ENCODE results near the gene ARPP21. TPM values are rescaled to one million over a fixed set of nuclear protein-coding genes. Genes with fewer than 3 reads are reported as not detected.

ARPP21 gene
- polyA plus RNA-seq, 2 donors: 0.01 TPM; not detected in 1

- Histone ChIP-seq H3K27ac (ENCODE audit: low read depth in 2 of 2, low read length in 1 of 2) (no peak overlapping the region), H3K9me3 (ENCODE audit: control insufficient read depth in 2 of 2, insufficient read depth in 1 of 2, low read depth in 1 of 2, low read length in 1 of 2) (no peaks in the 10 kb centered on the region), H3K36me3 (ENCODE audit: control insufficient read depth in 2 of 2, insufficient read depth in 2 of 2, low read length in 1 of 2) (no peaks in the 10 kb centered on the region), H3K4me3 (ENCODE audit: low read depth in 1 of 2, low read length in 2 of 2) (no peak overlapping the region), H3K4me1 (ENCODE audit: control insufficient read depth in 2 of 2, insufficient read depth in 2 of 2, low read length in 1 of 2) (peaks cover 3% of the 10 kb centered on the region in 2 donors), H3K27me3 (ENCODE audit: control insufficient read depth in 1 of 2, insufficient read depth in 2 of 2, low read length in 2 of 2) (no peaks in the 10 kb centered on the region)
- 75 to 84% methylated on average over 1 of the region's 1 CpG for WGBS, 2 donors
These were observed 27.6 kb downstream of the ARPP21 start for GRCh38 chr3:35666888-35667287.

- Histone ChIP-seq H3K4me3 (ENCODE audit: low read depth in 1 of 2, low read length in 2 of 2) (no peak overlapping the region), H3K4me1 (ENCODE audit: control insufficient read depth in 2 of 2, insufficient read depth in 2 of 2, low read length in 1 of 2) (no peaks in the 10 kb centered on the region), H3K36me3 (ENCODE audit: control insufficient read depth in 2 of 2, insufficient read depth in 2 of 2, low read length in 1 of 2) (no peaks in the 10 kb centered on the region), H3K27me3 (ENCODE audit: control insufficient read depth in 1 of 2, insufficient read depth in 2 of 2, low read length in 2 of 2) (no peaks in the 10 kb centered on the region), H3K27ac (ENCODE audit: low read depth in 2 of 2, low read length in 1 of 2) (no peak overlapping the region), H3K9me3 (ENCODE audit: control insufficient read depth in 2 of 2, insufficient read depth in 1 of 2, low read depth in 1 of 2, low read length in 1 of 2) (no peaks in the 10 kb centered on the region)
- WGBS, 2 donors: 81 to 86% methylated on average over 9 of the region's 9 CpGs
These were observed 31.2 kb downstream of the ARPP21 start for GRCh38 chr3:35670408-35670965.

GRCh38 chr3:35671483-35671882 is 32.2 kb downstream of the ARPP21 start:
- Histone ChIP-seq H3K36me3 (ENCODE audit: control insufficient read depth in 2 of 2, insufficient read depth in 2 of 2, low read length in 1 of 2) (no peaks in the 10 kb centered on the region), H3K27me3 (ENCODE audit: control insufficient read depth in 1 of 2, insufficient read depth in 2 of 2, low read length in 2 of 2) (no peaks in the 10 kb centered on the region), H3K4me3 (ENCODE audit: low read depth in 1 of 2, low read length in 2 of 2) (no peak overlapping the region), H3K4me1 (ENCODE audit: control insufficient read depth in 2 of 2, insufficient read depth in 2 of 2, low read length in 1 of 2) (no peaks in the 10 kb centered on the region), H3K27ac (ENCODE audit: low read depth in 2 of 2, low read length in 1 of 2) (no peak overlapping the region), H3K9me3 (ENCODE audit: control insufficient read depth in 2 of 2, insufficient read depth in 1 of 2, low read depth in 1 of 2, low read length in 1 of 2) (no peaks in the 10 kb centered on the region)
- WGBS, 2 donors: 64% methylated on average over 2 of the region's 2 CpGs

- no peaks in the 10 kb centered on the region for H3K9me3 ChIP-seq (ENCODE audit: control insufficient read depth in 2 of 2, insufficient read depth in 1 of 2, low read depth in 1 of 2, low read length in 1 of 2)
- H3K36me3 ChIP-seq (ENCODE audit: control insufficient read depth in 2 of 2, insufficient read depth in 2 of 2, low read length in 1 of 2): no peaks in the 10 kb centered on the region
- 76 to 81% methylated on average over 3 of the region's 3 CpGs for WGBS, 2 donors
- no peaks in the 10 kb centered on the region for H3K27me3 ChIP-seq (ENCODE audit: control insufficient read depth in 1 of 2, insufficient read depth in 2 of 2, low read length in 2 of 2)
- no peaks in the 10 kb centered on the region for H3K4me1 ChIP-seq (ENCODE audit: control insufficient read depth in 2 of 2, insufficient read depth in 2 of 2, low read length in 1 of 2)
- H3K4me3 ChIP-seq (ENCODE audit: low read depth in 1 of 2, low read length in 2 of 2): no peak overlapping the region
- no peak overlapping the region for H3K27ac ChIP-seq (ENCODE audit: low read depth in 2 of 2, low read length in 1 of 2)
These were observed 33.7 kb downstream of the ARPP21 start for GRCh38 chr3:35673017-35673416.

DNA sequence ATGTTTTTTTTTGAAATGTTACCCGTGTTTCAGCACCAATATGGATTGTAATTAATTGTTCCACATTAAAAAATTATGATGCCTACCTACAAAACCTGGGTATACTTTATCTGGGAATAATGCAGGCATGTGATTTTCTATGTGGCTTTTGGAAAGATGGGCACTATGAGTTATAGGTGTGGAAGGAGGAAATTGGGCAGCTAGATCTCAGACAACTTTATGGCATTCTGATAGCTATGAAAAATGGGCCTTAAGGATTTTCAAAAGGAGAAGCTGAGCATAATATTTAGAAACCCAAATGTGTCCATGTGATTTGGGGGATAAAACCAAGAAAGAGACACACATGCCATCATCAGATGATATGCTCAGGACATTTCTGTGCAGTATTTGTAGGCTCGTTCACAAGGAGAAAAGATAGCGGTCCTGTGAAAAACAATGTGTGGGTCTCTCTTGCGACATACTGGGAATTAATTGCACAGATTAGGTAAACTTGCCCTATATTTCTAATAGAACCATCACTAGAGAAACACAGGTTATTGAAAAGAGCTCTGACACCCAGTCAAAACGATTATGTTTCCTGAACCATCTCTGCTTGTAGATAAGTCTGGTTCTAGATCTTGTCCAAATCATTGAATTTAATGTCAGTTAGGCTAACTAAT is 35.3 kb downstream of the ARPP21 start:
- Histone ChIP-seq H3K9me3 (ENCODE audit: control insufficient read depth in 2 of 2, insufficient read depth in 1 of 2, low read depth in 1 of 2, low read length in 1 of 2) (no peaks in the 10 kb centered on the region), H3K4me1 (ENCODE audit: control insufficient read depth in 2 of 2, insufficient read depth in 2 of 2, low read length in 1 of 2) (no peaks in the 10 kb centered on the region), H3K4me3 (ENCODE audit: low read depth in 1 of 2, low read length in 2 of 2) (no peak overlapping the region), H3K27me3 (ENCODE audit: control insufficient read depth in 1 of 2, insufficient read depth in 2 of 2, low read length in 2 of 2) (no peaks in the 10 kb centered on the region), H3K27ac (ENCODE audit: low read depth in 2 of 2, low read length in 1 of 2) (no peak overlapping the region), H3K36me3 (ENCODE audit: control insufficient read depth in 2 of 2, insufficient read depth in 2 of 2, low read length in 1 of 2) (no peaks in the 10 kb centered on the region)
- WGBS, 2 donors: 80 to 85% methylated on average over 5 of the region's 5 CpGs

DNA sequence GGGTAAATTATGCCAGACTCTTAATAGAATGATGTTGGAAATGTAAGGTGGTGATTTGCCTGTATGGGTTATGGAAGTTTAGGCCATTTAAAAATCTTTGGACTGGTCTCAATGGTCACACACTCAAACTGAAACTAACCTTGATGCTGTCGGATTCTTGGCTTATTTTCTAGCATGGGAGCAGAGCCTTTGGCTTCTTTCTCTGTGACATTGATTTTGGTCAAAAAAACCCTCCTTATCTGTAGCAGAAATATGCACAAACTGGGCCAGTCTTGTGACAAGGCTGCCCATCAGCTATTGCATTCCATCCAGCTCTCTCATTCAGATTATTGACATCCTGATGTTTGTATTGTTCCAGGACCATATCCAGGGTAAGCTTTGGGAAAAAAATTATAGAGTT is 35.9 kb downstream of the ARPP21 start:
- H3K4me3 ChIP-seq (ENCODE audit: low read depth in 1 of 2, low read length in 2 of 2): no peak overlapping the region
- no peaks in the 10 kb centered on the region for H3K9me3 ChIP-seq (ENCODE audit: control insufficient read depth in 2 of 2, insufficient read depth in 1 of 2, low read depth in 1 of 2, low read length in 1 of 2)
- no peak overlapping the region for H3K27ac ChIP-seq (ENCODE audit: low read depth in 2 of 2, low read length in 1 of 2)
- H3K4me1 ChIP-seq (ENCODE audit: control insufficient read depth in 2 of 2, insufficient read depth in 2 of 2, low read length in 1 of 2): no peaks in the 10 kb centered on the region
- 57 to 74% methylated on average over 1 of the region's 1 CpG for WGBS, 2 donors
- H3K36me3 ChIP-seq (ENCODE audit: control insufficient read depth in 2 of 2, insufficient read depth in 2 of 2, low read length in 1 of 2): no peaks in the 10 kb centered on the region
- no peaks in the 10 kb centered on the region for H3K27me3 ChIP-seq (ENCODE audit: control insufficient read depth in 1 of 2, insufficient read depth in 2 of 2, low read length in 2 of 2)

- Histone ChIP-seq H3K27me3 (ENCODE audit: control insufficient read depth in 1 of 2, insufficient read depth in 2 of 2, low read length in 2 of 2) (no peaks in the 10 kb centered on the region), H3K9me3 (ENCODE audit: control insufficient read depth in 2 of 2, insufficient read depth in 1 of 2, low read depth in 1 of 2, low read length in 1 of 2) (no peaks in the 10 kb centered on the region), H3K4me1 (ENCODE audit: control insufficient read depth in 2 of 2, insufficient read depth in 2 of 2, low read length in 1 of 2) (no peaks in the 10 kb centered on the region), H3K36me3 (ENCODE audit: control insufficient read depth in 2 of 2, insufficient read depth in 2 of 2, low read length in 1 of 2) (no peaks in the 10 kb centered on the region), H3K27ac (ENCODE audit: low read depth in 2 of 2, low read length in 1 of 2) (no peak overlapping the region), H3K4me3 (ENCODE audit: low read depth in 1 of 2, low read length in 2 of 2) (no peak overlapping the region)
- 90 to 93% methylated on average over 1 of the region's 1 CpG for WGBS, 2 donors
These were observed 36.3 kb downstream of the ARPP21 start for GRCh38 chr3:35675621-35676020.

DNA sequence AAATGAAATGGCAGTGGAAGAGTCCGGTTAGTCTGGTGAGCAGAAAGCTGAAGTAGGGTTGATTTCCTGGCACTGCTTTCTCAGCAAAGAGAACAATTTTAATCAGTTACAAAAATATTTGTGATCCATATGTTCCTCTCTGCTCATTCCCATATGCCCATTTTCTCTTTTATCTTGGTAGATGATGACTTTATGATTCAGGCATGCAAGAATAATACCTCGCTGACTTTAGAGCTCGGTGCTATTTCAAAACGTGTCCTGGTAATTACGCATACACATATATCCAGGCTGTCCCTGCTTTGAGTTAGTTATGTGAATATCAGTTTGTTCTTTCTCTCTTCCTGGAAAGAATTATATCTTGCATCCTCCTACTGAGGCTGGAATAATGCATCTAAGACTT is 38.5 kb downstream of the ARPP21 start:
- Histone ChIP-seq H3K4me1 (ENCODE audit: control insufficient read depth in 2 of 2, insufficient read depth in 2 of 2, low read length in 1 of 2) (no peaks in the 10 kb centered on the region), H3K27me3 (ENCODE audit: control insufficient read depth in 1 of 2, insufficient read depth in 2 of 2, low read length in 2 of 2) (no peaks in the 10 kb centered on the region), H3K36me3 (ENCODE audit: control insufficient read depth in 2 of 2, insufficient read depth in 2 of 2, low read length in 1 of 2) (no peaks in the 10 kb centered on the region), H3K27ac (ENCODE audit: low read depth in 2 of 2, low read length in 1 of 2) (no peak overlapping the region), H3K4me3 (ENCODE audit: low read depth in 1 of 2, low read length in 2 of 2) (no peak overlapping the region), H3K9me3 (ENCODE audit: control insufficient read depth in 2 of 2, insufficient read depth in 1 of 2, low read depth in 1 of 2, low read length in 1 of 2) (no peaks in the 10 kb centered on the region)
- whole genome bisulfite sequencing, 2 donors: 85 to 87% methylated on average over 5 of the region's 5 CpGs

- H3K27me3 ChIP-seq (ENCODE audit: control insufficient read depth in 1 of 2, insufficient read depth in 2 of 2, low read length in 2 of 2): no peaks in the 10 kb centered on the region
- 44 to 46% methylated on average over 7 of the region's 7 CpGs for WGBS, 2 donors
These were observed 39.4 kb downstream of the ARPP21 start for GRCh38 chr3:35678643-35679161.

More at GRCh38 chr3:35678643-35679161, 39.4 kb downstream of the ARPP21 start:
- Histone ChIP-seq H3K4me1 (ENCODE audit: control insufficient read depth in 2 of 2, insufficient read depth in 2 of 2, low read length in 1 of 2) (no peaks in the 10 kb centered on the region), H3K4me3 (ENCODE audit: low read depth in 1 of 2, low read length in 2 of 2) (no peak overlapping the region), H3K36me3 (ENCODE audit: control insufficient read depth in 2 of 2, insufficient read depth in 2 of 2, low read length in 1 of 2) (no peaks in the 10 kb centered on the region), H3K27ac (ENCODE audit: low read depth in 2 of 2, low read length in 1 of 2) (no peak overlapping the region), H3K9me3 (ENCODE audit: control insufficient read depth in 2 of 2, insufficient read depth in 1 of 2, low read depth in 1 of 2, low read length in 1 of 2) (no peaks in the 10 kb centered on the region)
